ENCODE data around the gene ZKSCAN4.

Gene ZKSCAN4

GRCh38 chr6:28200020-28200419 is 52.0 kb downstream of the ZKSCAN4 start:
- Histone ChIP-seq H3K36me3 (no peaks in the 10 kb centered on the region), H3K4me1 (no peaks in the 10 kb centered on the region), H3K4me3 (ENCODE audit: low read depth, low read length) (no peak overlapping the region), H3K9me3 (no peaks in the 10 kb centered on the region), H3K27me3 (peaks cover 11% of the 10 kb centered on the region)
- DNase-seq: no peak
- TF ChIP-seq CTCF (IDR thresholded peaks at IDR 0.05; ENCODE audit: low read depth, low read length): no peak
